ENCODE results near the gene NRF1.

Gene NRF1

GRCh38 chr7:129775695-129776361 is 164.3 kb downstream of the NRF1 start:
- no peak overlapping the region for H3K4me3 ChIP-seq (replicated peaks; ENCODE audit: low read depth, low read length)
- DNase-seq (ENCODE audit: extremely low read depth, low read depth): no peak
- TF ChIP-seq, protein P1, sequence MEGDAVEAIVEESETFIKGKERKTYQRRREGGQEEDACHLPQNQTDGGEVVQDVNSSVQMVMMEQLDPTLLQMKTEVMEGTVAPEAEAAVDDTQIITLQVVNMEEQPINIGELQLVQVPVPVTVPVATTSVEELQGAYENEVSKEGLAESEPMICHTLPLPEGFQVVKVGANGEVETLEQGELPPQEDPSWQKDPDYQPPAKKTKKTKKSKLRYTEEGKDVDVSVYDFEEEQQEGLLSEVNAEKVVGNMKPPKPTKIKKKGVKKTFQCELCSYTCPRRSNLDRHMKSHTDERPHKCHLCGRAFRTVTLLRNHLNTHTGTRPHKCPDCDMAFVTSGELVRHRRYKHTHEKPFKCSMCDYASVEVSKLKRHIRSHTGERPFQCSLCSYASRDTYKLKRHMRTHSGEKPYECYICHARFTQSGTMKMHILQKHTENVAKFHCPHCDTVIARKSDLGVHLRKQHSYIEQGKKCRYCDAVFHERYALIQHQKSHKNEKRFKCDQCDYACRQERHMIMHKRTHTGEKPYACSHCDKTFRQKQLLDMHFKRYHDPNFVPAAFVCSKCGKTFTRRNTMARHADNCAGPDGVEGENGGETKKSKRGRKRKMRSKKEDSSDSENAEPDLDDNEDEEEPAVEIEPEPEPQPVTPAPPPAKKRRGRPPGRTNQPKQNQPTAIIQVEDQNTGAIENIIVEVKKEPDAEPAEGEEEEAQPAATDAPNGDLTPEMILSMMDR (IDR thresholded peaks at IDR 0.05; ENCODE audit: low read depth, low read length, missing control alignments): no peak

GRCh38 chr7:129776362-129776722 is 164.8 kb downstream of the NRF1 start:
- TF ChIP-seq, protein P1 (IDR thresholded peaks at IDR 0.05; ENCODE audit: low read depth, low read length, missing control alignments): no peak
- no peak for DNase-seq (ENCODE audit: extremely low read depth, low read depth)
- H3K4me3 ChIP-seq (replicated peaks; ENCODE audit: low read depth, low read length): no peak overlapping the region

DNA sequence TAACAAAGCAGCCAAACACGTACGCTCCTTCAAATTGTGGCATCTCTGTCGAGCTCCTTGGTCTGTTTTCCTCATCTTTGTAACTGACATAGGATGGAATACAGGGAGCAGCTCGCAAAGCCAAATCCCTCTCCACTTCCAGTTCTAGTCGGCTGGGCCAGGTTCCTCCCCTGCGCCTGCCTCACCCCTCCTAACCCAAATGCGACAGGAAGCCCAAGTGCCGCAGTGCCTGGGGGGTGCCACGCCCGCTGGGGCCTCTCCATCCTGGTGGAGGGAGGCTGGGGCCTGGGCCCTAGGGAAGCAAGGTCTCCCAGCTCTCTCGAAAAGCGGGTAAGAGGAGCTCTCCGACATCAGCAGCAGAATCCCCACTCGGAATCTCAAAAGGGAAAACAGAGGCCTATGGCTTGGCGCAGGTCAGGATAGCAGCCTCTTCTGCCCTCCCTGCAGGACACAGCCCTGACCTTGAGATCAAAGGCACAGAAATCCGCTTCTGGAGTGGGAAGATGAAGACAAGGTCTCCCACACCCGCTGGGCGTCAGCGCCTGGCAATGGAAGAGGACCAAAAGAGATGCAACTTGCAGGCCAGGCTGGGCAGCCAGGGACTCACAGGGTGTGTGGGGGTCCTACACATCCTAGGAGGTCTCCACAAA is 165.8 kb downstream of the NRF1 start:
- no peak for DNase-seq (ENCODE audit: extremely low read depth, low read depth)
- TF ChIP-seq, protein P1 (IDR thresholded peaks at IDR 0.05; ENCODE audit: low read depth, low read length, missing control alignments): no peak
- H3K4me3 ChIP-seq (replicated peaks; ENCODE audit: low read depth, low read length): no peak overlapping the region

GRCh38 chr7:129777993-129778769 is 166.7 kb downstream of the NRF1 start:
- H3K4me3 ChIP-seq (replicated peaks; ENCODE audit: low read depth, low read length): no peak overlapping the region
- DNase-seq (ENCODE audit: extremely low read depth, low read depth): no peak
- TF ChIP-seq, protein P1 (IDR thresholded peaks at IDR 0.05; ENCODE audit: low read depth, low read length, missing control alignments): no peak

DNA sequence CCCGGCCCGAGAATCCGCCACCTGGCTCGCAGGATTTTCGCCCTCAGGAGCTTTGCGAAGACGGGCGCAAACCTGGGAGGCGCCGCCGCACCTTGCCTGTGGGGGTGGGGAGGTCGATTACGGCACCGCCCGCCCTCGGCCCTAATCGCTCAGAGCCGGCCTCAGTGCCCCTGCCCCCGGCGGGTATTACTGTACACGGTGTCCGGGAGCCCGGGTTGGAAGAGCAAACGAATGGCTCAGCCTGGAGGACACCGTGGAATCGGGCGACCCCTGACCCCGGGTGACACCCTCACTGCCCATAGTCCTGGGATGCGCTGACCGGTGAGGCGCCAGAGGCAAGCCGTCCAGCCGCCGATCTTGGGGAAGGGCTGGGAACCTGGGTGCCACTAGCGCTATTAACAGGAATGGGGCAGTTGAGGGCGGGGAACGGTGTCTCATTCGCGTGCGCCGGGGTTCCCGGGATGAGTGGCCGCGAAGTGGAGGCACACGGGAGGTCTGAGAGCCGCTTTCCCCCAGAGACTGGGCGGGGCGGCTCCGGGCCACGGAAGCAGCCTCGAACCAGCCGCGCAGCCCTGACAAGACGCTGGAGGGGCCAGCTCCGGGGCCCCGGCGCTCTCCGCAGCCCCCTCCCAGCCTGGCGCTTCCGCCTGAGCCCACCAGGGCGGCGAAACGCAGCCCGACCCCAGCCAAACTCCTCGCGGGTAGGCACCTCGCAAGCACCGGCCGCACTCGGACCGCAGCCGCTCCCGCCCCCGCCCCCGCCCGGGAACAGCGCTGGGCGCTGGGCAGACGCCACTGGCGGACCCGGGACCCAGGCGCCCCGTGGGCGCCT is 167.5 kb downstream of the NRF1 start:
- DNase-seq (ENCODE audit: extremely low read depth, low read depth): no peak
- H3K4me3 ChIP-seq (replicated peaks; ENCODE audit: low read depth, low read length): peak overlapping the region; percentile 42
- TF ChIP-seq, protein P1 (IDR thresholded peaks at IDR 0.05; ENCODE audit: low read depth, low read length, missing control alignments): no peak

GRCh38 chr7:129779602-129780256 is 168.2 kb downstream of the NRF1 start:
- H3K4me3 ChIP-seq (replicated peaks; ENCODE audit: low read depth, low read length): peak overlapping the region; percentile 42
- TF ChIP-seq, protein P1 (IDR thresholded peaks at IDR 0.05; ENCODE audit: low read depth, low read length, missing control alignments): no peak
- DNase-seq (ENCODE audit: extremely low read depth, low read depth): no peak
